NT2/D1 (cell line): ENCODE results near the gene LIG1.

Experiments
- DNase-seq: peaks from one replicate; pipeline ENCODE4 v3.0.0-alpha.2; 2011; ENCODE audit warnings: low read depth, low spot score
- H3K27me3 ChIP-seq: 2 replicates; pipeline ENCODE4 v1.6.0; 2011; ENCODE audit warnings: mild to moderate bottlenecking; ENCODE audit not compliant: insufficient read length, insufficient read depth
- H3K36me3 ChIP-seq: 2 replicates; pipeline ENCODE4 v1.6.1; 2011; ENCODE audit warnings: mild to moderate bottlenecking, low read length, mixed read lengths; ENCODE audit not compliant: insufficient read depth, insufficient read length
- H3K4me1 ChIP-seq: 2 replicates; pipeline ENCODE4 v1.5.1; 2011; ENCODE audit not compliant: insufficient read depth, insufficient read length
- H3K4me3 ChIP-seq: 2 replicates; pipeline ENCODE4 v1.5.1; 2011; ENCODE audit warnings: low read depth; ENCODE audit not compliant: insufficient read length
- H3K9ac ChIP-seq: 2 replicates; pipeline ENCODE4 v1.6.0; 2011; ENCODE audit warnings: low read depth; ENCODE audit not compliant: insufficient read length
- H3K9me3 ChIP-seq: 2 replicates; pipeline ENCODE4 v1.5.1; 2011; ENCODE audit warnings: mild to moderate bottlenecking, low read length; ENCODE audit not compliant: insufficient read depth
- SUZ12 ChIP-seq: IDR thresholded peaks from 2 replicates; pipeline ENCODE4 v1.6.1; 2011; ENCODE audit not compliant: insufficient read length, insufficient read depth; ENCODE audit errors: extremely low read depth
- YY1 ChIP-seq: IDR thresholded peaks from 2 replicates; pipeline ENCODE4 v1.6.1; 2011; ENCODE audit not compliant: insufficient read length, insufficient read depth
- ZNF274 ChIP-seq: IDR thresholded peaks from 2 replicates; pipeline ENCODE4 v1.6.1; 2011; ENCODE audit warnings: mild to moderate bottlenecking, low read depth, low read length

Gene LIG1

DNA sequence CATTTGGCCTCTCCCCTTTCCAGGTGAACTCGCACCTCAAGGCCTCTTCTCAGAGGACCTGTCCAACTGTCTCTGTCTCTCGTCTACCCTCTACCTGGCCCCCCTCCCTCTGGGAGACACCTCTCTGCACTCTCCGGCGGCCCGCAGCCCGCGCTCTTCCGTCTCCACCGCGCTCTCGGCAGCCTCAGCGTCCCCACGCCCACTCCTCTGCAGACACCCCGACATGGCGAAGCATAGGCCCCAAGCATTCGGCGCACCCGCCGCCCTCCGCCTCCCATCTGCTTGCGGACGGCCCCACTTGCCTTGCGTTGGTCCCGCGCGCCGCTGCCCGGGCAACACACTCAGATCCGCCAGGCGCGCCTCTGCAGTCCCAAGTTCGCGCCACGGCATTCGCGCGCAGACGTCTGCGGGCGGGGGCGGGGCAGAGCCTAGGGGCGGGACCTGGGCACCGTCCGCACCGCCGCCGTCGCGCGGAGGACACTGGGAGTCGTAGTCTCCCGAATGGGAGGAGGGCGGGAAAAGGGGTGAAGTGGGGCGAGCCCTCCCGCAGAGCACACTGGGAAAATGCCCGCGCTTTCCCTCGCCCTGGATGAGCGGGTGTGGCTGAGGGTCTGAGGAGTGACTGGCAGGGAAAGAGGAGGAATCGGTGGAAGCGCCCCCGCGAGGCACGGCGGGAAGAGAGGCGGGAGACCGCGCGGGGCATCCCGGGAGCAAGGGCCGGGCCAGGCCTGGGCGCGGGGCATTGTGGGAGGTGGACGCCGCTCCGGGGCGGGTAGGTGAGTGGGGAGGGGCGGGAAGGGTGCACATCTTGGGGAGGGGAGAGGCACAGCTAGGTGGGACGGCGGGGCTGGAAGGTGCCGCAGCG is at the start of gene LIG1, which contains the start of gene ZSWIM9:
Gene LIG1, minus strand, starts transcription at position 406 of the 865 bp plus-strand sequence. CDS start 4,778 bp downstream, outside the sequence.
Gene ZSWIM9, plus strand, starts transcription at position 742 of the 865 bp plus-strand sequence. CDS start 1,123 bp downstream, outside the sequence.
- Histone ChIP-seq H3K36me3 (peaks cover 27% of the 10 kb centered on the region), H3K4me3 (peak within 1 kb of the TSS; percentile 85), H3K27me3 (no peaks in the 10 kb centered on the region), H3K4me1 (peaks cover 3% of the 10 kb centered on the region), H3K9ac (peak within 1 kb of the TSS; percentile 94), H3K9me3 (no peaks in the 10 kb centered on the region)
- TF ChIP-seq SUZ12 (no peak), ZNF274 (no peak), YY1 (no peak)
- peak; percentile 70 for DNase-seq

DNA sequence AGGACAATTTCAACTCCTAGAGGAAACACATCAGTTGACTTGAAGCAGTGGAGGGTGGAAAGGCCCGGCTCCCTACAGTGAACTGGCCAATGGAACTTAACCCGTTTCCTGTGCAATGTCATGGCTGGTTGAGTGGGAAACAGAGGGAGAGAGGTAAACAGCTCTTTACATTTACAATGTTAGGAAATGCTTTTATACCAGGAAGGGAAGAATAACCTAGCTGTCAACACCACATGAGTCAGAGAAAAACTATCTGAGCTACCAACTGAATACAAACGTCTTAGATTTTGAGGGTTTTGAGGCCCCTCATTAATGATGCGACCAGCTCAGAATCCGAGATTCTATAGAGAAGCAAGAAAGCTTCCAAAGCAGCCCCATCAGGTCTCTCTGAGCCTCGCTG is 48.9 kb upstream of the LIG1 start:
- H3K27me3 ChIP-seq = no peaks in the 10 kb centered on the region
- no peak overlapping the region for H3K4me3 ChIP-seq
- DNase-seq = no peak
- no peak overlapping the region for H3K9ac ChIP-seq
- H3K36me3 ChIP-seq = no peaks in the 10 kb centered on the region
- no peak for TF ChIP-seq ZNF274
- TF ChIP-seq YY1 = no peak
- no peak for TF ChIP-seq SUZ12
- H3K9me3 ChIP-seq = no peaks in the 10 kb centered on the region
- no peaks in the 10 kb centered on the region for H3K4me1 ChIP-seq

DNA sequence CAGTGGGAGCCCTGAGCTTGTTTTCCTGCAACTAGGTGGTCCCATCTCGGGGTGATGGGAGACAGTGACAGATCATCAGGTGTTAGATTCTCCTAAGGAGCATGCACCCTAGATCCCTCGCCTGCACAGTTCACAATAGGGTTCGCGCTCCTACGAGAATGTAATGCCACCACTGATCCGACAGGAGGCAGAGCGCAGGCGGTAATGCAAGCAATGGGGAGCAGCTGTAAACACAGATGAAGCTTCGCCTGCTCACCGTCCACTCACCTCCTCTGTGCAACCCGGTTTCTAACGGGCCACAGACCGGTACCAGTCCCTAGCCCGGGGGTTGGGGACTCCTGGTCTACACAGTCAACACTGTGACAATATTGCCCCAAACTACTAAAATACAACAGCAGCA is 46.8 kb upstream of the LIG1 start:
- H3K9ac ChIP-seq = no peak overlapping the region
- H3K9me3 ChIP-seq = no peaks in the 10 kb centered on the region
- H3K4me3 ChIP-seq = no peak overlapping the region
- no peaks in the 10 kb centered on the region for H3K4me1 ChIP-seq
- no peaks in the 10 kb centered on the region for H3K27me3 ChIP-seq
- TF ChIP-seq YY1 (no peak), SUZ12 (no peak), ZNF274 (no peak)
- H3K36me3 ChIP-seq = no peaks in the 10 kb centered on the region
- no peak for DNase-seq

DNA sequence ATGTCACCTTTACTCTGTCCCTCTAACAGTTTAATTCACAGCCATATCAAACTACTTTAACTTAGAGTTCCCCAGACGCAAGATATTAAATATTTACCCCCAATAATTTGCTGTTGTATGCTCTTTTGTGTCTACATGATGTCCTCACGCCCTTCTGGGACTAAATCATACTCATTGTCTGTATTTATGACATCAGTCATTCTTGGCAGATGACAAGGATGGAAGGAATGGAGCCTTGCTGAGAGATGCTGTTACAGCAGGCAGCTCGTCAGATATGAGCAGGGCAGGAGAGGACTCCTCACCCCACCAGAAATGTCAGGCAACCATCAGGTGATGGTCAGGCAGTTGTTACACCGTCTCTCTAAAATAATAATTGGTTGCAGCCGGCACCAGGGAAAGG is 43.8 kb upstream of the LIG1 start:
- DNase-seq = no peak
- Histone ChIP-seq H3K9me3 (no peaks in the 10 kb centered on the region), H3K4me3 (no peak overlapping the region), H3K4me1 (no peaks in the 10 kb centered on the region), H3K27me3 (no peaks in the 10 kb centered on the region), H3K9ac (no peak overlapping the region), H3K36me3 (no peaks in the 10 kb centered on the region)
- no peak for TF ChIP-seq YY1
- TF ChIP-seq SUZ12 = no peak
- TF ChIP-seq ZNF274 = no peak

DNA sequence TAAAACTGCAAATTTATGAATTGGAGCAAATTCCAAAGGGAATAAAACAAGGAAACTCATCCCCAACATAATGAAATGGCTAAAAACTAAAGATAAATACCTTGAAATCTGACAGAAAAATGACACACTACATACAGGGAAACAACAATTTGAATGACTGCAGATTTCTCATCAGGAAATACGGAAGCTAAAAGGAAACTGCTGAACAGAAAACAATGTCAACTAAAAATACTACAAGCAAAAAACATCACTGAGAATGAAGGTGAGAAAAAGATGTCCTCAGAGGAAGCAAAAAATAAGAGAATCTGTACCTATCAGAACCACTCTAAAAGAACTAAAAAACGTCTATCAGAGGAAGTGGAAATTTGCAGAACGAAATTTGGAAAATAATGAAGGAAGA is 39.9 kb upstream of the LIG1 start:
- Histone ChIP-seq H3K4me3 (no peak overlapping the region), H3K4me1 (no peaks in the 10 kb centered on the region), H3K9me3 (no peaks in the 10 kb centered on the region), H3K9ac (no peak overlapping the region), H3K36me3 (no peaks in the 10 kb centered on the region), H3K27me3 (no peaks in the 10 kb centered on the region)
- DNase-seq = no peak
- no peak for TF ChIP-seq SUZ12
- TF ChIP-seq ZNF274 = no peak
- TF ChIP-seq YY1 = no peak

DNA sequence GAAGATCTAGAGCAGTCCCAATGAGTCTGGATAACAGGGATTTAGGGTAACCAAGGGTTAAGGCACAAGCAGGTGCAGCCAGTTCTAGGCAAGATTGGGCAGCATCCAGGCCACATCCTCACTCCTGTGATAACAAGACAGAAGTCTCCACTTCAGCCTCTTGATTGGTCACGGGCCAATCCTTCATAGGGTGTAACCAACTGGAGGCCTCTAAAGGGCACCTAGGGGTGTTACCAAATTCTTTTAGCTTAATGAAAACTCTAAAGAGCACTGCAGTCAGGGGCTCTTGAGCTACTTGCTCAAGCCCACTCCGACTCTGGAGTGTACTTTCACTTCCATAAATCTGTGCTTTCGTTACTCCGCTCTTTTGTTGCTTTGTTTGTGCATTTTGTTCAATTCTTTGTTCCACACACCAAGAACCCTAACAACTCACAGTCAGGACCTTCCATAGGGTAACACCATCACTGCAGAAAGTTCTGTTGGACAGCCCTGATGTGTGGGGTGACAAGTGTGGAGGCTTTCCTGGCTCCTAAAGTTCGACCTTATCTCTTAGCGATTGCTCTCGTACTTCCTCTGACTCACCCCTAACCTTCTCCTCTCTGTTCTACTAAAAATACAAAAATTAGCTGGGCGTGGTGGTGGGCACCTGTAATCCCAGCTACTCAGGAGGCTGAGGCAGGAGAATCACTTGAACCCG is 36.4 kb upstream of the LIG1 start:
- Histone ChIP-seq H3K9ac (no peak overlapping the region), H3K4me1 (no peaks in the 10 kb centered on the region), H3K9me3 (no peaks in the 10 kb centered on the region), H3K4me3 (no peak overlapping the region), H3K36me3 (no peaks in the 10 kb centered on the region), H3K27me3 (no peaks in the 10 kb centered on the region)
- TF ChIP-seq ZNF274 = no peak
- no peak for TF ChIP-seq SUZ12
- TF ChIP-seq YY1 = no peak
- DNase-seq = no peak

DNA sequence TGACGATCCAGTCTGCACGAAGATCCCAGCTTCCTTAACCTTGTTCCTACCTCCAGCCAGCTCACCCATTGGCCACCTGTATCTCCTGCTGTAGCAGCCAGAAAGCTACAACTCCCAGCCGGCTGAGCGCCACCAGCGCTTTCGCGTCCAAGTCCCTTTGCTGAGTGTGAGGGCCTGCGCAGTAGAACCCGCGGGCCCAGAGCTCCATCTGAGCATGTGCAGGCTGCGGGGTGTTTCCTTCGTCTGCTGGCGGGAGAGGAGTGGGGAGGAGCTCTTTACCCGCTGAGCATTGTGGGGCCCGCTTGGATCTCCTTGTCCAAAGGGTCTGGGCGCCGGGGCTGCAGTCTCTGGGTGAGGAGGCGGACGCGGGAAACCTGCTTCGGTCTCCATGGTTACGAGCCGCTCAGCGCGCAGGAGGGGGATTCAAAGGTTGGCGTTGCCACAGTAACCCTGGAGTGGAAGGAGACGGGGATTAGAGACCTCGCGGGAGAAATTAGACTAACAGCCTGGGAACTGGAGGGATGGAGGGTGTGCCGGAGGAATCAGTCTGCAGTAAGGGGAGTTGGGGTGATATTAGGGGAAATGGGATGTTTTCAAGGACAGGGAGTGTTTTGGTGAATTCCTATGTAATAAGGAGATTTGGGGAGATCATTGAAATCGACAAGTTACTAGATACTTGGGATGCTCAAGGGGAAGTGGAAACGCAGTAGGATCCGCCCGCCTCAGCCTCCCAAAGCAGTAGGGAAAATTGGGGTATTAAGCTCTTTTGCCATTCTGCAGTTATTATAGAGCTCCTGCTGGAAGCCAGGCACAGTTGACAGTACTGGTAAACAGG is 33.9 kb upstream of the LIG1 start:
- DNase-seq = peak; percentile 96
- Histone ChIP-seq H3K27me3 (no peaks in the 10 kb centered on the region), H3K9ac (peak overlapping the region; percentile 68), H3K9me3 (no peaks in the 10 kb centered on the region), H3K4me3 (peak overlapping the region; percentile 45), H3K36me3 (no peaks in the 10 kb centered on the region), H3K4me1 (no peaks in the 10 kb centered on the region)
- no peak for TF ChIP-seq SUZ12
- no peak for TF ChIP-seq YY1
- TF ChIP-seq ZNF274 = no peak
